ENCODE measurements around the gene ZMYND8. TPM values are rescaled to one million over a fixed set of nuclear protein-coding genes. Genes with fewer than 3 reads are reported as not detected.

ZMYND8 gene
- total and polyA plus RNA-seq, 2 of the 4 experiments (the other 2 are of a cell fraction), result 24.0 to 28.2 TPM

DNA sequence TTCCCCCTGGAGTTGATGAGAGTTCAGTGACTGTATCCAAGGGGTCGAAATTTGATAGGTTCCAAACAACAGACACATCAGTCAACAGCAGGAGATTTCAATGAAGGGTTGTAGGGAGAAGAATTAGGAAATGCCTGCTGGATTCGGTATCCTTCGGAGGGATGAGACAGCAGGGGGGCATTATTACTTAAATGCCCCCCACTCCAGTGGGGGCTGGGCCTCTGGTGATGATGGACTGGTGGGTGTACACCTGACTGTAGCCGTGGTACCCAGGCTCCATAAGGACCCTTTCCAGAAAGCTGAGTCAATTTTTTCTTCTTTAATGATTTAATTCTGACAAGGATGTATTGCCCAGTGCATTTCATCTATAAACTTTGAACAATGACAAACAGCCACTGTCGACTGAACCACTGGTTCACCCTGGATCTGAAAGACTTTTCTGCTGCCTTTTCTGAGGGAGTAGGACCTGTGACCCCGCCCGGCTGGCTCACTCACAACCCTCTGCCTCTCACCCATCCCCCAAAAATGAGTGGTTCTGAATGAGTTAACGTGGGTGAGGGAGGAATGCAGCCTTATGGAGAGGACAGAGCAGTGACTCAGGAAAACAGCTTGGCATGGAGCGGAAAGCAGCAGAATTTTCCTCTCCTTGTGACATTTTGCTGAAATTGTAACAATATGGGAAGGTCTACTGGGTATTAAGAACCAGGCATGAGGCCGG is 41.0 kb downstream of the ZMYND8 start (continued):
- TF ChIP-seq RCOR1 (IDR thresholded peaks at IDR 0.05; ENCODE audit: insufficient replicate concordance, low read length) (peak; percentile 87), BHLHE40 (IDR thresholded peaks at IDR 0.05; ENCODE audit: low read depth, low read length) (peak; percentile 21; the same call in 1 of the 2 replicates)

DNA sequence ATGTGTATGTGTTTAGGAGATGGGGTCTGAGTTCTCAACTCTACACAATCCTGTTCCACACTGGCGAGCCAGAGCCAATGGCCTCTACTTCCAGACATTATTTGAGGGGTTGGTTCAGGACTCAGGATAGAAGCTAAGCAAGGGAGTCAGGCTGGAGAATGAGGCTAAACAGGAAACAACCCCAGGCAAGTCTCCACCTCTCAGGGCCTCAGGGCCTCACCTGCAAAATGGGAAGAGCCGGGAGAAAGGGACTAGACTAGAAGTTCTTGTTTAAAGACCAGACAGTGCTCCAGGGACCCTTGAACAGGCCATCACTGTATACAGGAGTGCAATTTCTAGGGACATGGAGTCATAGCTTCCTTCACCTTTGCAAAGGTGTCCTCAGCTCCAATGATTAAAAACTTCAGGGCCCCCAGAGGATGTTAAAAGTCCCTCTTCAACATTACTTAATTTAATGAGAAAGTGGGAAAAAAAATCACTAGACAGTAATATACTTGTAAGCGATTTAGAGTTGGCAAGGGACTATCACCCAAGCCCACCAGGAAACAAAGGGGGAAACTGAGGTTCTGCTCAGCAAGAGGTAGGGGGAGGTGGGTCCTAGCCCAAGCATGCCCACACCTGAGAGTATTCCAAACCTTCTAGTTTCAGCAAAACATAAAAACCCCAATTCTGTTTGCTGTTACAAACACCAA is 41.7 kb downstream of the ZMYND8 start:
- Histone ChIP-seq H4K91ac (ENCODE audit: insufficient read depth, low read depth, low read length) (peak overlapping the region; percentile 94), H2BK120ac (ENCODE audit: low read depth, low read length) (peak overlapping the region; percentile 95), H4K5ac (ENCODE audit: low read depth, low read length) (peak overlapping the region; percentile 72), H3K23ac (ENCODE audit: low read depth, low read length) (peak overlapping the region; percentile 81), H3K18ac (ENCODE audit: low read depth, low read length) (peak overlapping the region; percentile 52; the same call in 1 of the 2 replicates), H3K4me2 (ENCODE audit: low read depth, low read length) (no peak overlapping the region; the same call in 1 of the 2 replicates), H2BK15ac (ENCODE audit: low read depth, low read length) (peak overlapping the region; percentile 91), H3K4me1 (ENCODE audit: control insufficient read depth, insufficient read depth, low read length) (peaks cover 38% of the 10 kb centered on the region), H3K36me3 (ENCODE audit: control insufficient read depth, insufficient read depth, low read length) (peaks cover 3% of the 10 kb centered on the region), H2AFZ (replicated peaks; ENCODE audit: low read length, poor library complexity) (no peak overlapping the region), H3K79me1 (ENCODE audit: low read depth in 1 of 2, low read length in 2 of 2) (peaks cover 44 to 79% of the 10 kb centered on the region in 2 experiments), H3K4ac (ENCODE audit: low read depth, low read length) (peak overlapping the region; percentile 98), H3K56ac (ENCODE audit: extremely low read depth, insufficient read depth, low read length) (peak overlapping the region; percentile 81), H3K14ac (replicated peaks; ENCODE audit: low read depth, low read length) (peak overlapping the region; percentile 90), H2AK9ac (replicated peaks; ENCODE audit: low read depth, low read length, poor library complexity) (peak overlapping the region; percentile 97), H3K9ac (ENCODE audit: low read depth, low read length) (peak overlapping the region; percentile 29; the same call in 1 of the 2 replicates), H2AK5ac (ENCODE audit: low read depth, low read length) (peak overlapping the region; percentile 79), H4K20me1 (ENCODE audit: insufficient read depth, low read length) (no peaks in the 10 kb centered on the region), H3K27me3 (ENCODE audit: control insufficient read depth, insufficient read depth, low read length) (no peaks in the 10 kb centered on the region), H3K27ac (ENCODE audit: insufficient read depth, low read length) (peak overlapping the region; percentile 68), H4K8ac (ENCODE audit: low read depth in 2 of 2, low read length in 2 of 2) (peak overlapping the region; percentile 34 to 89), H2BK5ac (ENCODE audit: low read depth, low read length, poor library complexity, severe bottlenecking) (peak overlapping the region; percentile 94), H3K4me3 (ENCODE audit: insufficient read depth, low read depth, low read length) (no peak overlapping the region), H2BK20ac (ENCODE audit: low read depth, low read length) (peak overlapping the region; percentile 93), H3K9me3 (ENCODE audit: control insufficient read depth, insufficient read depth, low read length) (no peaks in the 10 kb centered on the region), H3K9me1 (ENCODE audit: insufficient read depth, low read length) (peaks cover 23% of the 10 kb centered on the region; the same call in 1 of the 2 replicates)
- dilution Hi-C loops (cut with HindIII; ENCODE audit: low sequenced_read_pairs, unreplicated experiment) (no loop called here), in situ Hi-C loops (cut with MboI; ENCODE audit: low sequenced_read_pairs) (no loop called here), intact Hi-C loops (cut with micrococcal nuclease) (loop anchor here (1.0 to 5.0 kb wide), 2 partner anchors 20 to 42 kb away; no protein-coding TSS in a partner anchor)
- CTCF ChIA-PET, result no interaction called here
- no TSS peak for BruUV-seq (replicated peaks)
- POLR2A ChIA-PET (ENCODE audit: unreplicated experiment), result no interaction called here
- no peak for ATAC-seq (ENCODE audit: low read depth)
- DNase-seq, result no peak
- no CpG with 5 or more reads among the region's 3 CpGs for WGBS, 2 experiments (ENCODE audit: extremely low coverage in 2 of 2, insufficient read length in 1 of 2)
- no peak for TF ChIP-seq MAZ (IDR thresholded peaks at IDR 0.05; ENCODE audit: borderline replicate concordance, low read depth, low read length)
- no peak for TF ChIP-seq RAD21 (IDR thresholded peaks at IDR 0.05; ENCODE audit: low read length)
- no peak for TF ChIP-seq BHLHE40 (IDR thresholded peaks at IDR 0.05; ENCODE audit: low read depth, low read length)
- TF ChIP-seq, protein P1, sequence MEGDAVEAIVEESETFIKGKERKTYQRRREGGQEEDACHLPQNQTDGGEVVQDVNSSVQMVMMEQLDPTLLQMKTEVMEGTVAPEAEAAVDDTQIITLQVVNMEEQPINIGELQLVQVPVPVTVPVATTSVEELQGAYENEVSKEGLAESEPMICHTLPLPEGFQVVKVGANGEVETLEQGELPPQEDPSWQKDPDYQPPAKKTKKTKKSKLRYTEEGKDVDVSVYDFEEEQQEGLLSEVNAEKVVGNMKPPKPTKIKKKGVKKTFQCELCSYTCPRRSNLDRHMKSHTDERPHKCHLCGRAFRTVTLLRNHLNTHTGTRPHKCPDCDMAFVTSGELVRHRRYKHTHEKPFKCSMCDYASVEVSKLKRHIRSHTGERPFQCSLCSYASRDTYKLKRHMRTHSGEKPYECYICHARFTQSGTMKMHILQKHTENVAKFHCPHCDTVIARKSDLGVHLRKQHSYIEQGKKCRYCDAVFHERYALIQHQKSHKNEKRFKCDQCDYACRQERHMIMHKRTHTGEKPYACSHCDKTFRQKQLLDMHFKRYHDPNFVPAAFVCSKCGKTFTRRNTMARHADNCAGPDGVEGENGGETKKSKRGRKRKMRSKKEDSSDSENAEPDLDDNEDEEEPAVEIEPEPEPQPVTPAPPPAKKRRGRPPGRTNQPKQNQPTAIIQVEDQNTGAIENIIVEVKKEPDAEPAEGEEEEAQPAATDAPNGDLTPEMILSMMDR (conservative IDR thresholded peaks at IDR 0.05; ENCODE audit: low read depth, low read length), result no peak
- no peak for TF ChIP-seq MAFK (IDR thresholded peaks at IDR 0.05; ENCODE audit: low read depth, low read length)
- TF ChIP-seq RCOR1 (IDR thresholded peaks at IDR 0.05; ENCODE audit: insufficient replicate concordance, low read length), result no peak
- TF ChIP-seq CEBPB (IDR thresholded peaks at IDR 0.05; ENCODE audit: low read depth, low read length), result no peak
- no peak for TF ChIP-seq NFE2L2 (IDR thresholded peaks at IDR 0.05; ENCODE audit: low read depth, low read length)
- TF ChIP-seq, protein P2, sequence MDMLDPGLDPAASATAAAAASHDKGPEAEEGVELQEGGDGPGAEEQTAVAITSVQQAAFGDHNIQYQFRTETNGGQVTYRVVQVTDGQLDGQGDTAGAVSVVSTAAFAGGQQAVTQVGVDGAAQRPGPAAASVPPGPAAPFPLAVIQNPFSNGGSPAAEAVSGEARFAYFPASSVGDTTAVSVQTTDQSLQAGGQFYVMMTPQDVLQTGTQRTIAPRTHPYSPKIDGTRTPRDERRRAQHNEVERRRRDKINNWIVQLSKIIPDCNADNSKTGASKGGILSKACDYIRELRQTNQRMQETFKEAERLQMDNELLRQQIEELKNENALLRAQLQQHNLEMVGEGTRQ (IDR thresholded peaks at IDR 0.05; ENCODE audit: low read depth, low read length), result no peak
- TF ChIP-seq CHD1 (IDR thresholded peaks at IDR 0.05; ENCODE audit: low read depth, low read length), result no peak
- no peak for TF ChIP-seq MXI1 (IDR thresholded peaks at IDR 0.05; ENCODE audit: borderline replicate concordance, low read depth, low read length)

Data from IMR-90 (cell line).